IPS-NIHi7 (cell line): ENCODE measurements around the gene C9orf50.
"Not testable (repeated sequence)": the region's sequence is repeated elsewhere in the genome, so short reads cannot be mapped to it uniquely, and the experiment has no call there.

Experiments used
- DNase-seq: peaks from one replicate; pipeline ENCODE4 v3.0.0; 2012; ENCODE audit warnings: mixed read lengths; ENCODE audit errors: extremely low spot score

C9orf50 gene

DNA sequence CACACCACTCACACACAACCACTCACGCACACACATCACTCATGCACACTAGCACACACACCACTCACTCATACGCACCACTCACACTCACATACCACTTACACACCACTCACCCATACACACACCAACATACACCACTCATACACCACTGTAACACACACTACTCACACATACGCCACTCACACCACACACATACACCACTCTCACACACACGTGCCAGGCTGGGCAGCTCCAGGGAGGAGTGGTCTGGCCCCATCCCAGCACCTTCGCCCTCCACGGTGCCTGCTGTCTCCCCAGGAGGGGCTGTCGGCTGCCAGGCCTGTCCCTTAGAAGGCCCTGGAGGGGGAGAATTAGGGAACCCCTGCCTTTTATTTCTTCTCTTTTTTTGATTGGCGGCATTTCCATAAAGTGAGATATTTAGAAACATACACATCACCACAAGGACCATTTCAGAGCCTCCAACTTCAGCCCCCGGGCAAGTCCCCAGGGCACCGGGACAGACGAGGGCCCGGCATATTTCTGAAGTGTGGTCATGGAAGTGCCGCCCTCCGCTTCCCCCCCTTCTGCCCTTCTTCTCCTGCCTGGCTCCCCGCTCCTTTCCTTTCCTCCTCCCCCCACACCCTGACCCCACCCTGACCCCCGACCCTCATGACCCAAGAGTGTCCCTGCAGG, 27.3 kb upstream of the C9orf50 start:
- DNase-seq: no peak

DNA sequence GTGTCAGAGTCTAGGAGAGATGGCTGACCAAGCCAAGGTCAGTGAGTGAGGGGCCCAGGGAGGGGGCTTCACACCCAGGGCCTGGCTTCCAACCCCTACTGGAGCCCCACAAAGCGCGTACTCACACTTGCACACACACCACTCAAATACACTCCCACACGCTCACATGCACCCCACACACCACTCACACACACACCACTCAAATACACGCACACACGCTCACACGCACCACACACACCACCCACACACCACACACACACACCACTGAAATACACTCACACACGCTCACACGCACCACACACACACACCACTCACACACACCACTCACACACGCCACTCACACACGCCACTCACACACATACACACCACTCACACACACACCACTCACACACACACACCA, 26.7 kb upstream of the C9orf50 start:
- DNase-seq: no peak

DNA sequence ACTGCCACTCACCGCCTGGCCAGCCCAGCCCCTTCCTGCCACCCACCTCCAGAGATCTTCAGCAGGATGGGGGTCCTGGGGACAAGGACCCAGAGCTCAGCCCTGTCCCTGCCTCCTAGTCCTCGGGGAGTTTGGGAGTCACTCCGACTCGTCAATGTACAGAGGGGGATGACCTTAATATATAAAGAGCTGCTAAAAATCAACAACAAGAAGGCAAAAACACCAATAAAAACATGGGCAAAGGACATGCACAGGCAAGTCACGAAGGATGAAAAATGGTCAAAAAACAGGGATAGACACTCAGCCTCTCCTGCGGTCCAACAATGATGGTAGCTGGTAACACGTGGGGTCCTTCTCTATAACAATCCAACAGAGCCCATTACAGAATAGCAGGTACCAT, 25.8 kb upstream of the C9orf50 start:
- DNase-seq: no peak

DNA sequence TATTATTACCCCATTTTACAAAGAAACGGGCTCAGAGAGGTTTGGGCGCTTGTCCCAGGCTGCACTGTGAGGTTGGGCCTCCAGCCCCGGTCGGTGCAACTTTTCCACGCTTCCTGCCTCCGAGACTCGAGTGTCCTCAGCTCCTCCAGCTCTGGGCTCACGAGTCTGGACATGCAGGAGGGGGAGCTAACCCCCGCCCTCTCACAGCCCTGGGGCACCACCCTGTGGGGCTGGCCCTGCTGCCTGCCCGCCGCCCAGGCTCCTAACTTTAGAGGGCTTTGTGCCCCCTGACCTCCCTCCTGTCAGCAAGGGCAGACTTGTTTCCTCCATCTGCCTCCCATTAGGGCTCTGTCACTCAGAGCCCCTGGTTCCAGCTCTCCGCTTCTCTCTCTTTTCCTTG, 25.4 kb upstream of the C9orf50 start:
- DNase-seq: no peak

DNA sequence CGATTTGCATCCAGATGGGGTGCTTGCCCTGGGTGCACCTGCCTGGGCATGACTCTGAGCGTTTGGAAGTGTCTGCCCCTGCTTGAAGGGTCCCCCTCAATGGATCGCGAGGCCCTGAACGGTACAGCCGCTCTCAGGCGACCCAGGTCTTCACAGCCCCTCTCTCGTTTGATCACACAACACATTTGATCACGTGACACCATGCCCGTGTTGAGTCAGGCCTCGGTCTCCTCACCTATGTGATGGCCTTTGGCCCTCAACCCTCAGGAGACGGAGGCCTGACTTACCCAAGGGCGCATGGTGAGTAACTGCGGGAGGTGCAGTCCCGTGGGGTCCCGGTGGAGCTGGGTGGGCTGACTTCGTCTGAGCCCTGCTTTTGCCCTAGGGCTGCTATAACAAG, 24.0 kb upstream of the C9orf50 start:
- DNase-seq: no peak

DNA sequence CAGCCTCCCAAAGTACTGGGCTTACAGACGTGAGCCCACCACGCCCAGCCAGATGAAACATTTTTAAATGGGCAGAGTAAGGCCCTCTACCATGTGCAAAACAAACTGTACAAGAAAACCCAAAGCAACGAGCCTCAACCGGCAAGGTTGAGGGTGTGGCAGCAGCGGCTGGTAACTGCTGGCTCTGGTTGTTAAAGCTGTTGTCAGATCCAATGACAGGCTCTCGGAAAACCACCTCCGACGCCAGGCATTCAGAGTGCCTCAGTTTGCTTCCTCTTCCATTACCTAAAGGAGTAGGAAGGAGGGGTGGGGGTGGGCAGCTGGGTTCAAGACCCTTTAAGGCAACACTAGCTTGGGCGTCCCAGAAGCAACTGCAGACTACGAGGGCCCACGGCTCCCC, 23.5 kb upstream of the C9orf50 start:
- DNase-seq: no peak

DNA sequence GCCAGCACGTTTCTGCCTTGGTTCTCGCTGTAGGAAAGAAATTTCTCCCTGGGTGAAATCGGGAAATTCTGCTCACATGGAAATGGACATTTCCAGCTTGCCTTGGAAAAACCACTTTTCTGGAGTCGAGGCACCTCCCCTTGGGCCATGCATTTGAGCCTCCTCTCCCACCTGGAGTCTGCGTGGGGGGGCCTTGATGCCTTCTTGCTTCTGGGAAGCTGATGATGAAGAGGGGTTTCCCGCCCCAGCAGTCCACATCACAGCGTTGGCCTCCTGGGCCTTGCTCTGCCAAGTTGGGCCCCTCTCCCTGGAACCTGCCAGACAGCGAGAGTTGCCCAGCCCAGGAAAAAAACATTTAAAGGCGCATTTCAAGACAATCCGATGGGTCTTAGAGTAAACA, 22.8 kb upstream of the C9orf50 start:
- no peak for DNase-seq

DNA sequence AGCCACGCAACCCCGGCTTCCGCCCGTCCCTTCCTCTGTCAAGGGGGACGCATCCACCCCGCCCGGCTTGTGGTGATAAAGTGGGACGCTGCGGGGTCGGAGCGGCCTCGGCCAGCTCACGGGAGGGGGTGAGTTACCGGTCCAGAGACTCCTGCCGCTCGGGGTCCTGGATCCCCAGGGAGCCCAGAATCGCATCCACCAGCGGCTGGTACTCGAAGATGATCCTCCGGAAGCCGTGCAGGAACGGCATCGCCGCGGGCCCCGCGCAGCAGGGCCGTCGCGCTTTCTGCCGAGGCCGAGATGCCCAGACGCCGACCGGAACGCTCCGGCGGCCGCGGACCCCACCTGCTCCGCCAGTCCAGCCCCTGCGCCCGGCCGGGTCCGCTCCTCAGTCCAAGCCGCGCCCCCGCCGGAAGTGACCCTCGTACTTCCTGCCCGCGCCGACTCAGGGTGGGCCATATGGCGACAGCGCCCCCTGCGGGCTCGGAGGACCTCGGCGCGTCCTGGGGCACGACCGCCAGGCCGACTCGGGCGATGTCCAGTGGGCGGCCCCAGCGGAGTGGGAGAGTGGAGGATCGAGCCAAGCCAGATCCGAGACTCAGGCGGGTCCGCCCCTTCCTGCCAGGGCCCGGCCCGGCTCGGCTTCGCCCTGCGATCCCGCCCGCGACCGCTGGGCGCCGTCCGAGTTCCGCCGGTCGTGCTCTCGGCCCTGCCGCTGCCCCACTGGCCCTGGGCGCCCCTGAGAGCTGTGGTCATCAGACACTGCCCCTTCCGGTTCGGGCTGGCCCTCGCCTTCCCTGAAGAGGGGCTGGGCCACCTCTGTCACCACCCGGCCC, 21.1 kb upstream of the C9orf50 start, which contains the start of gene ASB6:
Gene ASB6 (minus strand): TSS at position 402 of the 836 bp plus-strand sequence. CDS start 152 bp downstream, at position 250.
- peak; percentile 100 for DNase-seq

DNA sequence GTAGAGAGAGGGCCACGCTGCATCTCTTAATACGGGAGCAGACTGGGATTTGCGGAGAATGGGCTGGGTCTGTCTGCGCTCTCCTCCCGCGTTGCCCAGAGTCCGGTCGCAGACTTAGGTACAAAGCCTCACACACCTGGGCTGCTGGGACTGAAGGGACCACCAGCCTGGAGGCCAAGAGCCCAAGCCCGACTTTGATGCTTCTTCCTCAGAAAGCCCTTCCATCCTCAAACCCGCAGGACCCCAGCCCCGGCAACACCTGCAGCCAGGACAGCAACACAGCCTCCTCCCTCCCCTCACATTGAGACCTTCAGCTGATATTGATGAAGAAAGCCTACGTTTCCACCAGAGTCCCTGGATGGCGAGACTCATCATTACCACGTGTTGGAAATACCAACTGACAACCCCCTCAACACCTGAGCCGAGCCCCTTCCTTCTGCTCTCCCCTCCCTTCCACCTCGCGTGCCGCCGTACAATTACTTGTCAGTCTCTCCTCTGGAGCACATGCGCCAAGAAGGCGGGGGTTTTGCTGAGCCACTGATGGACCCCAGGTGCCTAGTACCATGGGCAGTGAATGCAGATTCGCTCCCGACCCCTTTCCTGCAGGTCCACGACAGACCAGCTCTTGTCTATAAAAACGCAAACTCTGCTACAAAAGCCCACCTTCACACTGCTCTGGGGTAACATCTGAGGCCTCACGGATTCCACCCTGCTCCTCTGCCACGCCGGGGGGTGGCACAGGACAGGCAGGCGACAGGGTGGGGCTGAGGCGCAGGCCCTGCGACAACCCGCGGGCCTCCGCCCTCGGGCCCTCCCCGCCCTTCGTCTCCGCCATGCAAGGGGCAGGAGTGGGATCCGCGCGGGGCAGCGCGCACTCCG, 20.2 kb upstream of the C9orf50 start:
- DNase-seq: no peak

DNA sequence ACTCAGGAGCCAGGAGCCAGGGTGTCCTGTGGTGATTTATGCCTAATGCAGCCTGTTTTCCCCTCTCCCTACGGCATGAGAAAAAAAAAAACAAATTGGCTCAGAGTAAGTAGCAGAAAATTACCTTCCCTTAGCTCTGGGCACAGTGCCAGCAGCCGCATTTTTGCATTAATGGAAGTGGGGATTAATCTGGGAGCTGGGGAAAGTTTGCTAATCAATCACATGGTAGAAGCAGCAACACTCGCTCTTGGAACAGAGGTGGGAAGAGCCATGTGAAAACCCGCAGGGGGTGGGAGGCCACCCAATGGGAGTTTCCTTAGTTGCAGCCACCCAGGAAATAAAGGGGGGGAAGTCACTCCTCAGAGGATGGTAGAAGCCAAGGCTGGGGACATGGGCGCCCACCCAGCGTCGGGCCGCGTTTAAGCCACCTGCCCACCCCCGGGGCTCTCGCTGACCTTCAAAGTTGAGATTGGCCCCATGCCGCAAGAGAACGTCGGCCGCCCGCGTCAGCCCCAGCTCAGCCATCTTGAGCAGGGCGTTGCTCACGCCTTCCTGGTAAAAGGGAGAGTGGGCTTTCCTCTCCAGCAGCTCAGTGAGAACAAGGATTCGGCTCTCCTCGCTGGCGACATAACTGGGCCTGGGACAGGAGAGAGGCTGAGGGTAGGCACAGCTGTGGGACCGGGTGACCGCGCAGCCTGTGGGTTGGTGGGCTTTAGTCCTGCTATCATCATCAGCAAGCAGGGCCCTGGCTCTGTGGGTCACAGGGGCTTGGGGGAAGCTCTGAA, 19.4 kb upstream of the C9orf50 start:
- DNase-seq: no peak

DNA sequence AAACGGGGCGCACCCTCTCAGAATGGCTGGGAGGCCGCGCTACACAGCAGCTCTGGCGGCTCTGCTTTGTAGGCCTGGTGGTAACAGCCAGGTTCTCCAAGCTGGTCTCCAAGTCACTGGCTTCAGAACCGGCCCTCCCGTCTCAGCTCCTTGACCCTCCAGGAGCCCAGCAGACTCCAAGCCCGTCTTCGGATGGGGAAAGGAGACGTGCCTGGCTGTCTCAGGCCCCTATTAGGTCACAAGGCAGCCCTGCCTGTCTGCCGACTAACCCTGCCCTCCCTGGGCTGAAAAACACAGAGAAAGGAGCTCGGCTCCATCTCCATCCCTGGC, 18.8 kb upstream of the C9orf50 start:
- no peak for DNase-seq

DNA sequence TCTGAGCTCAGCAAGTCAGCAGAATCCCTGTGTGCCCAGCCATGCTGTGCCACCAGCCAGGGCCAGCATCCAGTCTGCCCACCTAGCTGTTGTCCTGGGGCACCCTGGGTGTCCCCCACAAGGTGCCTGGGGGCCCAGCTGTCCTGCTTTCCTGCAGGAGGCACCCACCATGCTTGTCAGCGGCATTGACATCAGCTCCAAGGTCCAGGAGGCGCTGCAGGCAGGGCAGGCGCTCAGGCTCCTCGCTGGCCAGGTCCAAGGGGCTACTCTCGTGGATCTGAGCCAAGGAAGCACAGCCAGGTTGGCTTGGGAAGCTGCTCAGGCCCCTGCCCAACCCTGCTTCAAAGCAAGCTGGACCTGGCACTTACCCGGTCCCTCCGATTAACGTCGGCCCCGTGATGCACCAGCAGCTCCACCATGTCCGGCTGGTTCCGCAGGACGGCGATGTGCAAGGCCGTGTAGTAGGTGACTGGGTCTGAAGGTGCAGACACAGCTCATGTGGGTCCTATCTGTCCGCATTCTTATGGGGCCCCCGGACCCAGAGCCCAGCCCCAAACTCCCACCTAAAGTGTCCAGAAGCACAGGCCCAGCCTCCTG, 18.2 kb upstream of the C9orf50 start:
- DNase-seq: no peak

DNA sequence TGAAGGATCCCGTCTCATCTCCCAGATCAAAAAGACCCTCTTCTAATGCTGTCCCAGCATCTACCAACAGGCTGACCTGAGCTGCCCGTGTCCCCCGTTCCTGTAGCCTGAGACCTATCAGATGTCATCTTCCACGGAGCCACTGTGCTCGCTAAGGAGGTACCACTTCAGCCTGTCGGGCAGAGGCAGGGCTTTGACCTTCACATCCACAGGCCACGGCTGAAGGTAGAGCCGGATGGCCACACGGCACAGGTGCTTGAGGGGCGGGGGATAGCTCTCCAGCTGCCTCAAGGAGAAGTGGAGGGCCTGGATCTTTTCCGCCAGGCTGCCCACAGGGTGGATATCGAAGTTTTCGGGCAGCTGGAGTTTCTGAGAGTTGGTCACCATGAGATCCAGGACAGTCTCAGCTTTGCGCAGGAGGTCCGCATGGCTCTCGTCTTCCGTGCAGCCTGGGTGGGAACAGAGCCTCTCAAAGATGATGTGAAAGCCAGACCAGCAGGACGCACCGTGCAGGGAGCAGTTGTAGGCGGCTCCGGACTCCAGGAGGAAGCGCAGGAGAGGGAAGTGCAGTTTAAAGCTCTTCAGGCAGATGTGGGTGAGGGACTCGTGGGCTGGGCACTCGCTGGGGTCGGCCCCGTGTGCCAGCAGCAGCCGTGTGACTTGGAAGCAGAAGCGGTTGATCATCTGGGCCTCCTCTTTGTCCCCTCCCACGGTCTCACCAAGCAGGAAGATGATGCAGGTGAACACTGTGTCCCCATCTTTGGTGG, 17.0 kb upstream of the C9orf50 start:
- DNase-seq: no peak

DNA sequence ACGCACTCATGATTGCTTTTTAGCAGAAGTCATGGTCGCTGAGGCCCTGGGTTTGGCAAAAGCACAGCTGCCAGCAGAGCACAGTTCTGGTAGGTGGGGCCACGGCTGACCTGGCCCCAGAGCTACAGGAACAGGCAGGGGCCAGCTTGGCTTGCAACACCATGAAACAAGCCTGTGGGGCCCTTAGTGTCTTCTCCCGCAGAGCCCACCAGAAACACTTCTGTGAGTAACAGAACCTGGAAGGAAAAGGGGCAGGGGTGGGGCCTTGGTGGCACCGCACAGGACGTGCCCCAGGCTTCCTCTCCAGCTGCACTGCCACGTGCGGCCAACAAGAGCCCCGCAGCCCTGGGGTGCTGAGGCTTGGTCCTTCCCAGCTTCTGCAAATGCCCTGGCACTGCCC, 16.2 kb upstream of the C9orf50 start:
- no peak for DNase-seq

DNA sequence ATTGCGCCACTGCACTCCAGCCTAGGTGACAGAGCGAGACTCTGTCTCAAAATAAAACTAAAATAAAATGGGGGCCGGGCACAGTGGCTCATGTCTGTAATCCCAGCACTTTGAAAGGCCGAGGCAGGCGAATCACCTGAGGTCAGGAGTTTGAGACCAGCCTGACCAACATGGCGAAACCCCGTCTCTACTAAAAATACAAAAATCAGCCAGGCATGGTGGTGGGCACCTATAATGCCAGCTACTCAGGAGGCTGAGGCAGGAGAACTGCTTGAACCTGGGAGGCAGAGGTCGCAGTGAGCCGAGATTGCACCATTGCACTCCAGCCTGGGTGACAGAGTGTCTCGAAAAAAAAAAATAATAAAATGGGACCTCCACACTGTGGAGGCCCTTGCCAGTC, 15.4 kb upstream of the C9orf50 start:
- not testable (repeated sequence) for DNase-seq

DNA sequence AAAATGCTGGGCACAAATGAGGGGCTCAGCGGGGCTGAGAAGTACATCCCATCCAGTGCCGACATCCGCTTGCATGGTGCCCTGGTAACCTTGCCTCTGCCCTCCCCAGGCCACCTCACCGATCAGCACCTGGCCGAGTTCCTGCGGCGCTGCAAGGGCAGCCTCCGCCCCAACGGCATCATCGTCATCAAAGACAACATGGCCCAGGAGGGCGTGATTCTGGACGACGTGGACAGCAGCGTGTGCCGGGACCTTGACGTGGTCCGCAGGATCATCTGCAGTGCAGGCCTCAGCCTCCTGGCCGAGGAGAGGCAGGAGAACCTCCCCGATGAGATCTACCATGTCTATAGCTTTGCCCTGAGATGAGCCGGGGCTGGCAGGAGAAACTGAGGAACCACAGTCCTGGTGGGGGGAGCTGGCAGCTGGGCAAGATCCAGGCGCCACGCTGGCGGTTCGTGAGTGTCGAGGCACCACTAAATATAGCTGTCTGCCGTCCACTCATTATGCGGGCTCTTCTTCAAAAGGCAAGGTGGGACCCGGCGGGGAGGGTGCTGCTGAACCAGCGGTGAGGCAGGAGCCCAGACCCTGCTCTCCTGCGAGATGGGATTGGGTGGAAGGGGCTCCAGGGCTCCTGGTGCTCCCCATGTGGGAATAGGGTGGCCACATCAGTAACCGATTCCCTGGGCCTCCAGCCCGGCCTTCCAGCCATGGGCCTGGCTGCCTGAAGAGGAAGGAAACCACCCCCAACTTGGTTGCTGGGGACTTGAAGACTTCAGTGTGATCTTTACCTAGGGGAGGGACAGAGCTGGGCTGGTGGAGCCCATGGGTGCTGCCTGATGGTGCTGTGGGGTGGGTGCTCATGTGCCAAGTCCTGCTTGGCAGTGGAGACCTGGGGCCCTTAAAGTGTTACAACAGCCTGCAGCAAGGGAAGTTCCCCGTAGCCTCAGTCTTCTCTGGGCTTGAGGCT, 14.5 kb upstream of the C9orf50 start:
- DNase-seq: no peak

DNA sequence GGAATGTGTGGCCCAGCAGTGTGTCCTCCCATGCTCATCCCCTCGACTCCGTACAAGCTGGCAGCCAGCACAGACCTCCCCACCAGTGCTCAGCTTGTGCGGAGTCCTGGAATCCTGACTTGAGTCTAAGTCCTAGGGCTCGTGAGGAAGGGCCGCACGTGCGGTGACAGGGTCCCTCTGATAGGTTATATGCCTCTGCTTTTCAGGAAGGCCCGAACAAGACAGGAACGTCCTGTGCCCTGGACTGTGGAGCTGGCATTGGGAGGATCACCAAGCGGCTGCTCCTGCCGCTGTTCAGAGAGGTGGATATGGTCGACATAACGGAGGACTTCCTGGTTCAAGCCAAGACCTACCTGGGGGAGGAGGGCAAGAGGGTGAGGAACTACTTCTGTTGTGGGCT, 12.9 kb upstream of the C9orf50 start:
- no peak for DNase-seq

DNA sequence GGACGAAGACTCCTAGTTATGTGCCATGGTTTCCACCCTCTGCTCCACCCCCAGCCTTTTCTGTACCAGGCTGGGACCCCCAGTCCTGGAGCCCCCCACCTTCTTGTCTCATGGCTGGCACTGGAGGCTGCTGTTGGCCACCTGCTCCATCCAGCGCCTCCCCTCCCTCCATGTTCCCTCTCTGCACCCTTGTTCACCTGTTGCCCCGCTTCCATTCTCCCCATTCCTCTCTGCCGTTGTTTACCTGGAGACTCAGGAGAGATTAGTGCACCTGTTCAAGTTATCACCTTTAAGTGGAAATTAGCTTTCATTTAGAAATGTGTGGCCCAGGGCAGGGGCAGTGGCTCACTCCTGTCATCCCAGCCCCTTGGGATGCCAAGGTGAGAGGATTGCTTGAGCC, 12.3 kb upstream of the C9orf50 start:
- DNase-seq: no peak

DNA sequence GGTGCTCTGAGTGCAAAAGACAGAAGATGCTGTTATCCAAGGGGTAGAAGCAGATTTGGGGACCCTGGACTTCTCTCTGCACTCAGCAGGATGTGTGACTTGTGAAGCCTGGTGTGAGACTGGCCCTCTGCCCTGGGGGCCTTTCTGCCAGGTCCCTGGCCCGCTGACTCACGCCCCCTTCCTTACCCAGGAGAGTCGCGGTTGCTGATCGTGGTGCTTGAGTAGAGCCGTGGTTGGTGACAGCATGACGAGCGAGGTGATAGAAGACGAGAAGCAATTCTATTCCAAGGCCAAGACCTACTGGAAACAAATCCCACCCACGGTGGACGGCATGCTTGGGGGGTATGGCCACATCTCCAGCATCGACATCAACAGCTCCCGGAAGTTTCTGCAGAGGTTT, 11.6 kb upstream of the C9orf50 start:
- no peak for DNase-seq
